A549 (cell line): ENCODE measurements around the gene MAVS. TPM values are rescaled to one million over a fixed set of nuclear protein-coding genes. Genes with fewer than 3 reads are reported as not detected.
"Not testable (repeated sequence)": the region's sequence is repeated elsewhere in the genome, so short reads cannot be mapped to it uniquely, and the experiment has no call there.

Experiments
- ATAC-seq, 2 experiments: fragments of 200-7000 bp in 1 of 2; fragments of >200 bp in 1 of 2; cut with Nextera tagmentation in 1 of 2; cut with Tn5 transposase in 1 of 2; 3 replicates each; pipeline versions ENCODE4 v1.8.0 to v1.9.1; 2018 to 2020; ENCODE audit warnings: mild to moderate bottlenecking in 1 of 2, moderate library complexity in 1 of 2
- CTCF ChIA-PET: fragments of 300-600 bp; sonication (Branson Sonifier 250); formaldehyde crosslinking; extraction: SDS; loops from one replicate; lab custom pipeline; 2021; ENCODE audit warnings: antibody characterized with exemption, inconsistent platforms; lab: Yijun Ruan, JAX
- POLR2A ChIA-PET: fragments of 350-600 bp; formaldehyde crosslinking; extraction: SDS; loops from one replicate; lab custom pipeline; 2021; ENCODE audit warnings: antibody characterized with exemption, inconsistent platforms; lab: Yijun Ruan, JAX
- DNase-seq, 2 experiments: peaks; one replicate each; pipeline versions ENCODE4 v3.0.0 to v3.0.0-alpha.2; 2011 to 2016; ENCODE audit warnings: low read depth in 1 of 2, low spot score in 1 of 2
- FAIRE-seq: peaks from 2 replicates; lab custom pipeline; 2011; peaks lifted over from hg19 to GRCh38; lab: Jason Lieb, UNC
- H3K27ac ChIP-seq, 2 experiments: fragments of >200 bp; sonication (Bioruptor Twin); formaldehyde crosslinking; 3 replicates each; pipeline ENCODE4 v1.5.1; 2016 to 2017
- H3K4me1 ChIP-seq: fragments of >200 bp; sonication (Bioruptor Twin); formaldehyde crosslinking; 3 replicates; pipeline ENCODE4 v1.6.1; 2016
- H3K4me2 ChIP-seq: fragments of >200 bp; sonication (Bioruptor Twin); formaldehyde crosslinking; 3 replicates; pipeline ENCODE4 v1.6.1; 2016
- H3K4me3 ChIP-seq: fragments of >200 bp; sonication (Bioruptor Twin); formaldehyde crosslinking; 3 replicates; pipeline ENCODE4 v1.5.1; 2016
- H3K9me3 ChIP-seq: fragments of >200 bp; sonication (Bioruptor Twin); formaldehyde crosslinking; 3 replicates; pipeline ENCODE4 v1.6.1; 2016
- BHLHE40 ChIP-seq: IDR thresholded peaks from 2 replicates; pipeline ENCODE4 v1.6.1; 2012; ENCODE audit warnings: low read depth, low read length, inconsistent platforms
- CBX2 ChIP-seq: fragments of 200-600 bp; sonication (generic); IDR thresholded peaks from 2 replicates; pipeline ENCODE4 v1.6.1; 2016; ENCODE audit warnings: low read depth, mild to moderate bottlenecking, borderline replicate concordance
- CEBPB ChIP-seq, 2 experiments: fragments of >200 bp in 1 of 2; sonication (Bioruptor Twin) in 1 of 2; formaldehyde crosslinking in 1 of 2; IDR thresholded peaks; 2 replicates each; pipeline ENCODE4 v1.6.1; 2012 to 2016
- CHD4 ChIP-seq: fragments of 200-600 bp; sonication (generic); IDR thresholded peaks from 2 replicates; pipeline ENCODE4 v1.6.1; 2016; ENCODE audit warnings: antibody characterized with exemption, mild to moderate bottlenecking, borderline replicate concordance
- EHF ChIP-seq: fragments of 250-450 bp; sonication (Bioruptor Pico); IDR thresholded peaks from 2 replicates; pipeline ENCODE4 v1.5.0; 2020; ENCODE audit warnings: mild to moderate bottlenecking
- EP300 ChIP-seq, 2 experiments: fragments of >200 bp; sonication (Bioruptor Twin); formaldehyde crosslinking; IDR thresholded peaks; 2 replicates in 1 of 2; 3 replicates in 1 of 2; pipeline ENCODE4 v1.6.1; 2016 to 2017
- ESRRA ChIP-seq: fragments of 150-350 bp; IDR thresholded peaks from 2 replicates; pipeline ENCODE4 v1.6.1; 2014; ENCODE audit warnings: mild to moderate bottlenecking, low read length, borderline replicate concordance
- FOXS1 ChIP-seq: fragments of 250-450 bp; sonication (Bioruptor Pico); IDR thresholded peaks from 2 replicates; pipeline ENCODE4 v1.5.0; 2020; ENCODE audit warnings: mild to moderate bottlenecking, moderate library complexity
- HDAC2 ChIP-seq: fragments of 200-600 bp; sonication (generic); IDR thresholded peaks from 2 replicates; pipeline ENCODE4 v1.6.1; 2016
- HOXA7 ChIP-seq: fragments of 250-450 bp; sonication (Bioruptor Pico); IDR thresholded peaks from 2 replicates; pipeline ENCODE4 v1.5.0; 2020; ENCODE audit warnings: mild to moderate bottlenecking, moderate library complexity
- JUN ChIP-seq, 2 experiments: fragments of >200 bp; sonication (Bioruptor Twin); formaldehyde crosslinking; IDR thresholded peaks; 2 replicates in 1 of 2; 3 replicates in 1 of 2; pipeline ENCODE4 v1.6.1; 2016 to 2017
- JUNB ChIP-seq: fragments of >200 bp; sonication (Bioruptor Twin); formaldehyde crosslinking; IDR thresholded peaks from 2 replicates; pipeline ENCODE4 v1.6.1; 2016
- KDM1A ChIP-seq: fragments of 200-600 bp; sonication (generic); IDR thresholded peaks from 2 replicates; pipeline ENCODE4 v1.6.1; 2016; ENCODE audit warnings: low read depth, mild to moderate bottlenecking
- POLR2AphosphoS2 ChIP-seq: conservative IDR thresholded peaks from 2 replicates; pipeline ENCODE4 v1.6.1; 2012; ENCODE audit warnings: low read length, improper control_type of control experiment, inconsistent platforms
- RAD21 ChIP-seq, 2 experiments: fragments of >200 bp in 1 of 2; sonication (Bioruptor Twin) in 1 of 2; formaldehyde crosslinking in 1 of 2; IDR thresholded peaks in 1 of 2; conservative IDR thresholded peaks in 1 of 2; 2 replicates in 1 of 2; 3 replicates in 1 of 2; pipeline ENCODE4 v1.6.1; 2012 to 2018; ENCODE audit warnings: inconsistent platforms in 1 of 2
- RCOR1 ChIP-seq: fragments of 150-350 bp; IDR thresholded peaks from 2 replicates; pipeline ENCODE4 v1.6.1; 2014; ENCODE audit warnings: antibody characterized with exemption, low read length, low read depth
- ZFP36 ChIP-seq: fragments of 450-650 bp; IDR thresholded peaks from 2 replicates; pipeline ENCODE4 v1.6.1; 2014; ENCODE audit warnings: borderline replicate concordance; ENCODE audit not compliant: partially characterized antibody
- ZNF302 ChIP-seq: fragments of 250-450 bp; sonication (Bioruptor Pico); IDR thresholded peaks from 2 replicates; pipeline ENCODE4 v1.9.0; 2021; ENCODE audit warnings: inconsistent platforms, mild to moderate bottlenecking, moderate library complexity
- WGBS: methylation state at CpG from one replicate; pipeline ENCODE4 v1.1.6; 2017; ENCODE audit errors: missing lambda C conversion rate; 5-methylcytosine and 5-hydroxymethylcytosine counted together
- polyA plus RNA-seq, 4 experiments: library from polyadenylated mRNA; depleted of rRNA in 3 of 4; stranded (reverse); fragments of >200 nt; fragmentation: RNase III in 1 of 4; extraction: RNeasy Plus Mini Kit Qiagen cat#74134 plus additional on column Dnase treatment in 1 of 4; gene quantifications; 2 replicates in 3 of 4; 3 replicates in 1 of 4; pipeline ENCODE4 v1.2.3, GENCODE V29; 2011 to 2017
- TF ChIP-seq, protein P1 (sequence below): IDR thresholded peaks from 2 replicates; pipeline ENCODE4 v1.6.1; 2012
- TF ChIP-seq, protein P2 (sequence below): IDR thresholded peaks from 2 replicates; pipeline ENCODE4 v1.6.1; 2012; ENCODE audit warnings: low read depth, borderline replicate concordance
- TF ChIP-seq, protein P3 (sequence below): fragments of >200 bp; sonication (Bioruptor Twin); formaldehyde crosslinking; IDR thresholded peaks from 2 replicates; pipeline ENCODE4 v1.6.1; 2016

MAVS gene
- polyA plus RNA-seq, 2 of the 4 experiments (the other 2 are of a cell fraction): 18.9 to 31.0 TPM

DNA sequence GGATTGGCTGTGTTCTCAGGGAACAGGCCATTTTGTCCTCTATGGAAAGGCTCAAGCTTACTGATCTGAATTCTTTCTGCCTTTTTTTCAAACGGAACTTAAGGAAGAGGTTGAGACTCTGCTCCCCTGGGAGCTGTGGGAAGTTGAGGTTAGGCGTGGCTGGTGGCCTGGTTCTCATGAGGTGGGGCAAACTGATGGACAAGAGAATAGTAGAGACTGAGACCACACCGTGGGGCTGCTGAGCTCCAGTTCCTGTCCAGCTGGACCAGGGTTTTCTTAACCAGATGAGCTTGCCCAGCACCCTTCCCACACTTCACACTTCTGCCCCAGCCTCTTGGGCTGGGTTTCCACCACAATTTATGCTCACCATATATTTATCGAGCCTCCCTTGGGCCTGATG lies 20.2 kb upstream of the MAVS start:
- Histone ChIP-seq H3K4me2 (no peak overlapping the region), H3K4me1 (peaks cover 3% of the 10 kb centered on the region)
- FAIRE-seq: no peak
- TF ChIP-seq KDM1A (no peak), JUNB (no peak), FOXS1 (CRISPR knock-in tag) (no peak), EP300 (IDR thresholded peaks at IDR 0.05) (no peak), RAD21 (conservative IDR thresholded peaks at IDR 0.05 in 1 of 2, IDR thresholded peaks at IDR 0.05 in 1 of 2) (no peak), ZFP36 (no peak), HOXA7 (CRISPR knock-in tag) (no peak), CBX2 (no peak)
- TF ChIP-seq, protein P1, sequence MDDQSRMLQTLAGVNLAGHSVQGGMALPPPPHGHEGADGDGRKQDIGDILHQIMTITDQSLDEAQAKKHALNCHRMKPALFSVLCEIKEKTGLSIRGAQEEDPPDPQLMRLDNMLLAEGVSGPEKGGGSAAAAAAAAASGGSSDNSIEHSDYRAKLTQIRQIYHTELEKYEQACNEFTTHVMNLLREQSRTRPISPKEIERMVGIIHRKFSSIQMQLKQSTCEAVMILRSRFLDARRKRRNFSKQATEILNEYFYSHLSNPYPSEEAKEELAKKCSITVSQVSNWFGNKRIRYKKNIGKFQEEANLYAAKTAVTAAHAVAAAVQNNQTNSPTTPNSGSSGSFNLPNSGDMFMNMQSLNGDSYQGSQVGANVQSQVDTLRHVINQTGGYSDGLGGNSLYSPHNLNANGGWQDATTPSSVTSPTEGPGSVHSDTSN: no peak
- TF ChIP-seq, all 56 proteins: peak for 0
- CTCF ChIA-PET: interaction anchor here (1.3 to 13.5 kb wide), 7 partner anchors 8 to 150 kb away, joined by 4 to 132 read pairs (median 5); no protein-coding TSS in a partner anchor
- no peak overlapping the region for H3K27ac ChIP-seq
- H3K4me3 ChIP-seq: no peak overlapping the region
- H3K9me3 ChIP-seq: no peaks in the 10 kb centered on the region
- DNase-seq (no peak), ATAC-seq (no peak)
- POLR2A ChIA-PET: no interaction called here
- WGBS: 72% methylated on average over 4 of the region's 4 CpGs

DNA sequence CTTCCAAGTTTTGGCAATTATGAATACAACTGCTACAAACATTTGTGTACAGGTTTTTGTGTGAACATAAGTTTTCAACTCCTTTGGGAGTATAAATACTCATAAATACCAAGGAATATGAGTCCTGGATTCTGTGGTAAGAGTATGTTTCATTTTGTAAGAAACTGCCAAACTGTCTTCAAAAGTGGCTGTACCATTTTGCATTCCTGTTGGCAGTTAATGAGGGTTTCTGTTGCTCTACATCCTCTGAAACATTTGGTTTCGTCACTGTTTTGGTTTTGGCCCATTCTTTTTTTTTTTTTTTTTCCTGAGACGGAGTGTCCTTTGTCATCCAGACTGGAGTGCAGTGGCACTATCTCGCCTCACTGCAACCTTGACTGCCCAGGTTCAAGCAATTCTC lies 17.8 kb upstream of the MAVS start:
- ChIA-PET CTCF (interaction anchor here (1.3 to 13.6 kb wide), 4 partner anchors 7 to 34 kb away, joined by 3 to 128 read pairs (median 8); partner anchors contain the start of gene AP5S1), POLR2A (no interaction called here)
- H3K4me3 ChIP-seq: no peak overlapping the region
- no peak for FAIRE-seq
- WGBS: 93% methylated on average over 3 of the region's 3 CpGs
- no peak overlapping the region for H3K27ac ChIP-seq
- ATAC-seq: no peak
- no peaks in the 10 kb centered on the region for H3K9me3 ChIP-seq
- DNase-seq: no peak
- TF ChIP-seq, protein P2, sequence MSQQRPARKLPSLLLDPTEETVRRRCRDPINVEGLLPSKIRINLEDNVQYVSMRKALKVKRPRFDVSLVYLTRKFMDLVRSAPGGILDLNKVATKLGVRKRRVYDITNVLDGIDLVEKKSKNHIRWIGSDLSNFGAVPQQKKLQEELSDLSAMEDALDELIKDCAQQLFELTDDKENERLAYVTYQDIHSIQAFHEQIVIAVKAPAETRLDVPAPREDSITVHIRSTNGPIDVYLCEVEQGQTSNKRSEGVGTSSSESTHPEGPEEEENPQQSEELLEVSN: no peak
- TF ChIP-seq, protein P3, sequence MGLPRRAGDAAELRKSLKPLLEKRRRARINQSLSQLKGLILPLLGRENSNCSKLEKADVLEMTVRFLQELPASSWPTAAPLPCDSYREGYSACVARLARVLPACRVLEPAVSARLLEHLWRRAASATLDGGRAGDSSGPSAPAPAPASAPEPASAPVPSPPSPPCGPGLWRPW: no peak
- TF ChIP-seq RAD21 (conservative IDR thresholded peaks at IDR 0.05 in 1 of 2, IDR thresholded peaks at IDR 0.05 in 1 of 2): no peak
- TF ChIP-seq HDAC2: no peak
- no peak for TF ChIP-seq CHD4
- no peak for TF ChIP-seq BHLHE40
- TF ChIP-seq RCOR1: no peak
- TF ChIP-seq EHF (CRISPR knock-in tag): no peak
- no peak for TF ChIP-seq JUN (IDR thresholded peaks at IDR 0.05)
- no peak for TF ChIP-seq ZNF302
- TF ChIP-seq POLR2AphosphoS2: no peak
- no peak overlapping the region for H3K4me2 ChIP-seq
- no peaks in the 10 kb centered on the region for H3K4me1 ChIP-seq

DNA sequence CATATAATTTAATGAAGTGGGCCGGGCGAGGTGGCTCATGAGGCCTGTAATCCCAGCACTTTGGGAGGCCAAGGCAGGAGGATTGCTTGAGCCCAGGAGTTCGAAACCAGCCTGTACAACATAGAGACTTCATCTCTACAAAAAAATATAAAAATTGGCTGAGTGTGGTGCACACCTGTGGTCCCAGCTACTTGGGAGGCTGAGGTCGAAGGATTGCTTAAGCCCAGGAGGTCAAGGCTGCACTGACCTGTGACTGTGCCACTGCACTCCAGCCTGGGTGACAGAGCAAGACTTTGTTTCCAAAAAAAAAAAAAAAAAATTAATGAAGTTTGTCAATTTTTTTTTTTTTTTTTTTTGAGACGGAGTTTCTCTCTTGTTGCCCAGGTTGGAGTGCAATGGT lies 16.7 kb upstream of the MAVS start:
- not testable (repeated sequence) for H3K9me3 ChIP-seq, DNase-seq, ATAC-seq, H3K4me2 ChIP-seq, H3K4me3 ChIP-seq, H3K4me1 ChIP-seq, H3K27ac ChIP-seq, FAIRE-seq
- ChIA-PET CTCF (interaction anchor here (1.0 to 13.6 kb wide), 7 partner anchors 9 to 44 kb away, joined by 3 to 128 read pairs (median 5); partner anchors contain the start of genes AP5S1 and CENPB), POLR2A (interaction anchor here (0.6 to 0.7 kb wide), 2 partner anchors 9 to 247 kb away, joined by 3 to 6 read pairs; no protein-coding TSS in a partner anchor)
- WGBS: 93% methylated on average over 5 of the region's 5 CpGs

DNA sequence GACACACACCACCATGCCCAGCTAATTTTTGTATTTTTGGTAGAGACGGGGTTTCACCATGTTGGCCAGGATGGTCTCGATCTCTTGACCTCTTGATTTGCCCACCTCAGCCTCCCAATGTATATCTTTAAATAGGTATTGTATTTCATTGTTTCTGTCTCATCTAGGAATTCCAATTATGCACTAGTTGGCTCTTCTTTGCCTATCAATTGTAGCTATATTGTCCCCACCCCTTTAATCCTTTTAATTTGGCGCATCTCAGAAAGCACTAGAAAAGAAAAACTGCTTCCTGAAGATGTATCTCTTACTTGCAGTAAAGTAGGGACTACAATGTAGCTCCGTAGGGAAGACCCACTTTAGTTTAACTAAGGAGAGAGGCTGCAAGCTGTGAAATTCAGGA lies 10.5 kb upstream of the MAVS start:
- ChIA-PET CTCF (interaction anchor here (0.9 to 13.6 kb wide), 6 partner anchors 15 to 87 kb away, joined by 3 to 128 read pairs (median 8); partner anchors contain the start of genes AP5S1 and CENPB), POLR2A (no interaction called here)
- 91% methylated on average over 4 of the region's 4 CpGs for WGBS
- Histone ChIP-seq H3K4me3 (no peak overlapping the region), H3K4me2 (no peak overlapping the region), H3K4me1 (no peaks in the 10 kb centered on the region), H3K9me3 (no peaks in the 10 kb centered on the region), H3K27ac (no peak overlapping the region)
- ATAC-seq (no peak), DNase-seq (no peak), FAIRE-seq (no peak)
- TF ChIP-seq ESRRA: no peak
- TF ChIP-seq CEBPB (IDR thresholded peaks at IDR 0.05): no peak
- TF ChIP-seq EHF (CRISPR knock-in tag): no peak
